Activated T-helper 9 cell treated with anti-CD3 and anti-CD28 coated beads, Interleukin-2, amount 50 U/mL, for 16 hours (primary cell): ENCODE results near the gene SLC7A7.
A peak's percentile ranks its signal among the peaks of the same experiment; 100 is the strongest.
"Not testable (repeated sequence)": the region's sequence is repeated elsewhere in the genome, so short reads cannot be mapped to it uniquely, and the experiment has no call there.

Experiments used
- DNase-seq: peaks from one replicate; pipeline ENCODE4 v3.0.0-alpha.2; 2020; ENCODE audit warnings: low read depth

SLC7A7 gene

GRCh38 chr14:22786685-22787084, 28.6 kb downstream of the SLC7A7 start:
- DNase-seq, result no peak

GRCh38 chr14:22781301-22781991, 33.8 kb downstream of the SLC7A7 start:
- no peak for DNase-seq

GRCh38 chr14:22780941-22781300, 34.3 kb downstream of the SLC7A7 start:
- DNase-seq, result no peak

GRCh38 chr14:22780105-22780679, 35.0 kb downstream of the SLC7A7 start:
- DNase-seq, result no peak

GRCh38 chr14:22778084-22778483, 37.2 kb downstream of the SLC7A7 start:
- no peak for DNase-seq

GRCh38 chr14:22776849-22777248, 38.4 kb downstream of the SLC7A7 start:
- DNase-seq, result not testable (repeated sequence)

- no peak for DNase-seq
Measured at GRCh38 chr14:22776215-22776614, 39.0 kb downstream of the SLC7A7 start.

- no peak for DNase-seq
Measured at GRCh38 chr14:22774011-22774706, 41.1 kb downstream of the SLC7A7 start.

GRCh38 chr14:22773162-22774010, 41.8 kb downstream of the SLC7A7 start:
- DNase-seq, result no peak

- no peak for DNase-seq
Measured at GRCh38 chr14:22772725-22773124, 42.5 kb downstream of the SLC7A7 start.

- DNase-seq, result no peak
Measured at GRCh38 chr14:22770481-22771187, 44.6 kb downstream of the SLC7A7 start.

- DNase-seq, result no peak
Measured at GRCh38 chr14:22769369-22769768, 45.9 kb downstream of the SLC7A7 start.

GRCh38 chr14:22768947-22769346, 46.3 kb downstream of the SLC7A7 start:
- no peak for DNase-seq

- no peak for DNase-seq
Measured at GRCh38 chr14:22767323-22767589, 48.0 kb downstream of the SLC7A7 start.

GRCh38 chr14:22766457-22767322, 48.5 kb downstream of the SLC7A7 start, which contains the start of gene OXA1L:
Gene OXA1L, plus strand, starts transcription at chr14:22766688. Its CDS starts 14 bp downstream, at chr14:22766702.
- DNase-seq, result peak; percentile 91

- no peak for DNase-seq
Measured at GRCh38 chr14:22764382-22764781, 50.9 kb downstream of the SLC7A7 start.

- DNase-seq, result no peak
Measured at GRCh38 chr14:22761734-22762133, 53.5 kb downstream of the SLC7A7 start.

GRCh38 chr14:22757972-22758650, 57.1 kb downstream of the SLC7A7 start:
- DNase-seq, result not testable (repeated sequence)

GRCh38 chr14:22753586-22753985, 61.6 kb downstream of the SLC7A7 start:
- DNase-seq, result no peak

GRCh38 chr14:22752422-22752821, 62.8 kb downstream of the SLC7A7 start:
- no peak for DNase-seq
